Breast epithelium (tissue), 4 donors: Measurements from ENCODE around the gene FMO1. TPM values are rescaled to one million over a fixed set of nuclear protein-coding genes. Genes with fewer than 3 reads are reported as not detected.

Experiments used
- DNase-seq, 2 donors: peaks; one replicate each; pipeline ENCODE4 v3.0.0-alpha.2; 2019; ENCODE audit warnings: low spot score in 2 of 2
- H3K27ac ChIP-seq, 2 donors: fragments of 200-600 bp; sonication (generic) in 1 of 2; one replicate each; pipeline ENCODE4 v1.5.1; 2016 to 2019; ENCODE audit warnings: mild to moderate bottlenecking in 1 of 2
- H3K27me3 ChIP-seq, 2 donors: fragments of 200-600 bp; sonication (generic) in 1 of 2; one replicate each; pipeline versions ENCODE4 v1.5.1 to v1.6.0; 2017 to 2019; ENCODE audit warnings: control low read depth in 1 of 2, mild to moderate bottlenecking in 1 of 2
- H3K36me3 ChIP-seq: fragments of 200-600 bp; one replicate; pipeline ENCODE4 v1.5.1; 2019
- H3K4me1 ChIP-seq, 2 donors: fragments of 200-600 bp; sonication (generic); one replicate each; pipeline ENCODE4 v1.5.1; 2016 to 2019; ENCODE audit warnings: control low read depth in 1 of 2
- H3K4me3 ChIP-seq, 3 donors: fragments of 200-600 bp; sonication (generic); 1 replicate in 2 of 3; 2 replicates in 1 of 3; pipeline ENCODE4 v1.5.1; 2016 to 2019; ENCODE audit warnings: mild to moderate bottlenecking in 3 of 3, moderate library complexity in 2 of 3
- H3K9me3 ChIP-seq, 2 donors: fragments of 200-600 bp; sonication (generic) in 1 of 2; one replicate each; pipeline ENCODE4 v1.5.1; 2016 to 2019; ENCODE audit warnings: control low read depth in 1 of 2
- POLR2A ChIP-seq: fragments of 450-650 bp; IDR thresholded peaks from one replicate; pipeline ENCODE4 v1.6.1; 2016; ENCODE audit warnings: antibody characterized with exemption, mild to moderate bottlenecking, moderate library complexity
- POLR2AphosphoS5 ChIP-seq, 3 donors: sonication (generic); formaldehyde crosslinking; IDR thresholded peaks; one replicate each; pipeline ENCODE4 v1.6.1; 2017; ENCODE audit warnings: antibody characterized with exemption in 3 of 3
- intact Hi-C: fragments of 100-400 bp; cut with DNase I; formaldehyde crosslinking; loops from one replicate; pipeline ENCODE4 v1.15.1; 2023; ENCODE audit warnings: low total_unique reads
- total RNA-seq, 3 donors: library from RNA; depleted of rRNA; stranded (reverse); fragments of >200 nt; gene quantifications; one replicate each; pipeline ENCODE4 v1.1.0, GENCODE V29; 2016
- TF ChIP-seq, protein P1 (sequence below), 3 donors: fragments of 450-650 bp; IDR thresholded peaks; one replicate each; pipeline ENCODE4 v1.5.1; 2016 to 2017; ENCODE audit warnings: antibody characterized with exemption in 3 of 3, mild to moderate bottlenecking in 3 of 3, moderate library complexity in 3 of 3

Gene FMO1
- total RNA-seq, 3 donors from 2014 or later = 4.3 to 9.4 (median 7.0) TPM

DNA sequence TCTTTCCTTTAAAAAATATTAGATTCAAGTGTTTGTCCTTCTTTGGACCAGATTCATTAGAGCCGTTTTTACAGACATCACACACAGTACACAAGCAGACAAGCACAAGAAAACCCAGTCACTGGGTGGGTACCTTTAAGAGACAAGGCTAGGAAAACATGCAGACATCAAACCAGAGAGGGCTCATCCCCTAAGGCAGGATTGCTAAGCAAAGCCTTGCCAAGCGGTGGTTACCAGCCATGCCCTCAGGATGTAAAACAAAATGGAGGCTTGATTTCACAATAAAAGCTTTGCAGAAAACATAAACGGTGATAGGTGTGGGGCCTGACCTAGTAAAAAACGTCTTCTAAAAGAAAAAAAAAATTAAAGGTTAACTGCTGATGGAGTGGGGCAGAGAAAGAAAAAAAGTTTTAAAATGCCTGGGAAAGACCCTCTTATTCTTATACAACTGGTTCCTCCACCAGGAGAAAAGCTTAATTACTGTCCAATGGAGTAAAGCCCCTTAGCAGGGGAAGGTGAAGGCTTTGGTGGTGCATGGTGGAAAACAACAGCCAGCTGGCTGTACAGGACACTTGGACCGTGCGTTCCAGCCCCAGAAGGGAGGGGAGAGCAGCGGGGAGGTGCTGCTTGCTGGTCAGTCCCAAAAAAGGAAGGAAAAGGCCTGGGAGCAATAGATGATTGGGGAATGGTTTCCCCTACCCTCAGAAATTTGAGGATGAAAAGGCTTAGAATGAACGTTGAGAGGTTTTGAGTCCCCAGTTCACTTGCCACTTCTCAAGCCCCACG is 30.4 kb upstream of the FMO1 start:
- no peaks in the 10 kb centered on the region for H3K36me3 ChIP-seq
- H3K27ac ChIP-seq = peak overlapping the region; percentile 91 to 92
- no peaks in the 10 kb centered on the region for H3K27me3 ChIP-seq
- TF ChIP-seq POLR2AphosphoS5 (IDR thresholded peaks at IDR 0.05) (peak in 1 of 3 donors; percentile 51), POLR2A (no peak)
- TF ChIP-seq, protein P1, sequence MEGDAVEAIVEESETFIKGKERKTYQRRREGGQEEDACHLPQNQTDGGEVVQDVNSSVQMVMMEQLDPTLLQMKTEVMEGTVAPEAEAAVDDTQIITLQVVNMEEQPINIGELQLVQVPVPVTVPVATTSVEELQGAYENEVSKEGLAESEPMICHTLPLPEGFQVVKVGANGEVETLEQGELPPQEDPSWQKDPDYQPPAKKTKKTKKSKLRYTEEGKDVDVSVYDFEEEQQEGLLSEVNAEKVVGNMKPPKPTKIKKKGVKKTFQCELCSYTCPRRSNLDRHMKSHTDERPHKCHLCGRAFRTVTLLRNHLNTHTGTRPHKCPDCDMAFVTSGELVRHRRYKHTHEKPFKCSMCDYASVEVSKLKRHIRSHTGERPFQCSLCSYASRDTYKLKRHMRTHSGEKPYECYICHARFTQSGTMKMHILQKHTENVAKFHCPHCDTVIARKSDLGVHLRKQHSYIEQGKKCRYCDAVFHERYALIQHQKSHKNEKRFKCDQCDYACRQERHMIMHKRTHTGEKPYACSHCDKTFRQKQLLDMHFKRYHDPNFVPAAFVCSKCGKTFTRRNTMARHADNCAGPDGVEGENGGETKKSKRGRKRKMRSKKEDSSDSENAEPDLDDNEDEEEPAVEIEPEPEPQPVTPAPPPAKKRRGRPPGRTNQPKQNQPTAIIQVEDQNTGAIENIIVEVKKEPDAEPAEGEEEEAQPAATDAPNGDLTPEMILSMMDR (IDR thresholded peaks at IDR 0.05) = no peak
- peaks cover 7 to 29% of the 10 kb centered on the region in 2 donors for H3K4me1 ChIP-seq
- H3K9me3 ChIP-seq = no peaks in the 10 kb centered on the region
- peak in 1 of 2 donors; percentile 52 for DNase-seq
- H3K4me3 ChIP-seq = no peak overlapping the region
- intact Hi-C loops = no loop called here

DNA sequence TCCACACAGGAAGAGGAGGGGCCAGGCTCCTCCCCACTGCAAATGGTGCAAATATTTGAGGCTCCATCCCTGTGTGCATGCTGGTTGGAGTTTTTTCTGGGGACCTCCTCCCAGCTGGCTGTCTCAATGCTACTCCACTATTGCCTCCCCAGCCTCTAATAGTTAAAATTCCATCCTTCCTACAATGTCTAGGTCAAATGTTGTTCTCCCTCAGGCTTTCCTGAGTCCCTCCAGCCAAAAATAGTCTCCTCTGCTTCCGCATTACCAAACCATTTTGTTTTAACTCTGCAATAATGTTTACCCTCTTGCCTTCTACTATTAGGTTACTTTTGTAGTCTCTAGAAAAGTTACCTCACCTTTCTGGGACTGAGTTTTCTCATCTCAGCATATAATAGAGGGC is 29.6 kb upstream of the FMO1 start:
- Histone ChIP-seq H3K9me3 (no peaks in the 10 kb centered on the region), H3K4me3 (no peak overlapping the region), H3K4me1 (peaks cover 7 to 35% of the 10 kb centered on the region in 2 donors), H3K36me3 (no peaks in the 10 kb centered on the region), H3K27ac (peak overlapping the region; percentile 91 to 92), H3K27me3 (no peaks in the 10 kb centered on the region)
- intact Hi-C loops = no loop called here
- TF ChIP-seq, protein P1 (IDR thresholded peaks at IDR 0.05) = no peak
- TF ChIP-seq POLR2AphosphoS5 (IDR thresholded peaks at IDR 0.05) (no peak), POLR2A (no peak)
- peak in 1 of 2 donors; percentile 44 for DNase-seq

DNA sequence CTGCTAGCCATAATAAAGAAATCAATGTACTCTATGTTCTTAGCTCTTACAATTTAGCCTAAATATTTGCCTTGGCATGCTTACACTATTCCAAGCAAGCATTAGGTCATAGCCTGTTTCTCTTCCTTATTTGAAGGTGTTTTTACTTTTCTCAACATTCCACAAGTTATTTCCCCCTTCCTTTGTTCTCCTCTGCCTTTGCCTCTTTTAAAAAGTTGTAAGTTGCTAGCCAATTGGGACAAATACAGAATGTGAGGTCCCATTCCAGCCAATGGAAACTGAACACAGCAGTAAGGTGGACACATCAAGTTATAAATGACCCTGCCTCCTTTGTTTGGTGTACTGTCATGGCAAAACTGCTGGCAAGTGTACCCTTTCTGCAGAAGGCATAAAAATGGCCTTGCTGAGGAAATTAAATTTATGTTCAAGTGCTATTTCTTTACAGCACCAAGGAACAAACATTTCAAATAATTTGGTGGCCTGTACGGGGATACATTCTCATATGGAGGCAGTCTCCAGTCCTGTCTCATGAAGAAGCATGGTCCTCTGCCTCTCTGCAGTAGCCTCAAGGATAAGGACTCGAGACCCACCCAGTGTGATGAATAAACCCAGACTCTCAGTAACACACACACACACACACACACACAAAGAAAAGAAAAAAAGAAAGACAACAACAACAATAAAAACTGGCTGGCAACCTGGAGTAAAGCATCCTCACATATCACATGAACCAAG is 28.8 kb upstream of the FMO1 start:
- Histone ChIP-seq H3K4me3 (no peak overlapping the region), H3K36me3 (no peaks in the 10 kb centered on the region), H3K4me1 (peaks cover 7 to 43% of the 10 kb centered on the region in 2 donors), H3K27me3 (no peaks in the 10 kb centered on the region), H3K9me3 (no peaks in the 10 kb centered on the region), H3K27ac (peak overlapping the region; percentile 91 to 92)
- intact Hi-C loops = loop anchor here (10.0 kb wide), 1 partner anchor 135 kb away; no protein-coding TSS in a partner anchor
- DNase-seq = peak in 1 of 2 donors; percentile 58
- TF ChIP-seq POLR2A = no peak
- no peak for TF ChIP-seq POLR2AphosphoS5 (IDR thresholded peaks at IDR 0.05)
- TF ChIP-seq, protein P1 (IDR thresholded peaks at IDR 0.05) = no peak

DNA sequence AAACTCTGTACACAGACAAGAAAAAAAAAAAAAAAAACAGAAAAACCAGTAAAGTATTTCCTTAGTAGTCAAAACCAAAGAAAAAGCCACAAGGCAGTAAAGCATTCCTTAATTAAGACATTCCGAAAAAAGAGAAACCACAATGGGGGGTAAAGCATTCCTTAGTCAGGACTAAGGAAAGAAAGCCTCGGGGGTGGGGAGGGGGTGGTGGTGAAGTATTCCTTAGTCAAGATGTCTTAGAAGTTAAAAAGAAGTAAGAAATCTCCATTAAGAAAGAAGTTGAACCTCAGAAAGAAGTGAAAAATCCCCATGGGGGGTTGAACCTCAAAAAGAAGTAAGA is 28.2 kb upstream of the FMO1 start:
- Histone ChIP-seq H3K36me3 (no peaks in the 10 kb centered on the region), H3K4me3 (peak overlapping the region in 1 of 3 donors; percentile 19), H3K27ac (peak overlapping the region; percentile 92), H3K4me1 (peaks cover 7 to 43% of the 10 kb centered on the region in 2 donors), H3K9me3 (no peaks in the 10 kb centered on the region), H3K27me3 (no peaks in the 10 kb centered on the region)
- TF ChIP-seq, protein P1 (IDR thresholded peaks at IDR 0.05) = no peak
- TF ChIP-seq POLR2AphosphoS5 (IDR thresholded peaks at IDR 0.05) = no peak
- TF ChIP-seq POLR2A = no peak
- intact Hi-C loops = loop anchor here (10.0 kb wide), 1 partner anchor 135 kb away; no protein-coding TSS in a partner anchor
- DNase-seq = peak in 1 of 2 donors; percentile 58
